Common myeloid progenitor, CD34-positive (primary cell): ENCODE results near the gene MREG.
A peak's percentile ranks its signal among the peaks of the same experiment; 100 is the strongest.
"Not testable (repeated sequence)": the region's sequence is repeated elsewhere in the genome, so short reads cannot be mapped to it uniquely, and the experiment has no call there.

ENCODE experiments used
- CTCF ChIA-PET: fragments of 350-600 bp; sonication (Branson Sonifier 250); formaldehyde crosslinking; loops from one replicate; lab custom pipeline; 2021; ENCODE audit warnings: antibody characterized with exemption; lab: Charles Lee
- POLR2A ChIA-PET: fragments of 350-600 bp; sonication (Branson Sonifier 250); formaldehyde crosslinking; loops from one replicate; lab custom pipeline; 2021; ENCODE audit warnings: antibody characterized with exemption; lab: Charles Lee
- DNase-seq, 3 donors: peaks; one replicate each; pipeline versions ENCODE4 v3.0.0 to v3.0.0-alpha.2; 2013
- H3K27ac ChIP-seq, 2 experiments: 1 replicate in 1 of 2; 2 replicates in 1 of 2; pipeline ENCODE4 v1.7.0; 2013; ENCODE audit warnings: inconsistent platforms in 2 of 2, low read length in 2 of 2, mild to moderate bottlenecking in 2 of 2, low read depth in 1 of 2, moderate library complexity in 1 of 2; ENCODE audit not compliant: severe bottlenecking in 2 of 2, insufficient read depth in 1 of 2, poor library complexity in 1 of 2
- H3K27me3 ChIP-seq, 5 experiments: replicated peaks in 2 of 5; 1 replicate in 3 of 5; 2 replicates in 2 of 5; pipeline versions ENCODE4 v1.6.1 to v1.7.0; 2013; ENCODE audit warnings: low read length in 4 of 5, mild to moderate bottlenecking in 2 of 5, moderate library complexity in 2 of 5, inconsistent platforms in 1 of 5; ENCODE audit not compliant: insufficient read depth in 5 of 5, control insufficient read depth in 4 of 5
- H3K36me3 ChIP-seq, 4 experiments: 1 replicate in 2 of 4; 2 replicates in 2 of 4; pipeline versions ENCODE4 v1.6.1 to v1.7.0; 2013; ENCODE audit warnings: low read length in 3 of 4, control low read depth in 1 of 4, mild to moderate bottlenecking in 1 of 4; ENCODE audit not compliant: control insufficient read depth in 4 of 4, insufficient read depth in 4 of 4
- H3K4me1 ChIP-seq, 4 experiments: 1 replicate in 3 of 4; 2 replicates in 1 of 4; pipeline versions ENCODE4 v1.6.1 to v1.7.1; 2013; ENCODE audit warnings: low read length in 3 of 4, mild to moderate bottlenecking in 3 of 4, control low read depth in 1 of 4, inconsistent platforms in 1 of 4, moderate library complexity in 1 of 4; ENCODE audit not compliant: control insufficient read depth in 4 of 4, insufficient read depth in 4 of 4; ENCODE audit errors: control extremely low read depth in 1 of 4
- H3K4me3 ChIP-seq, 7 experiments: 1 replicate in 4 of 7; 2 replicates in 3 of 7; pipeline versions ENCODE4 v1.5.1 to v1.7.0; 2013; ENCODE audit warnings: mild to moderate bottlenecking in 7 of 7, low read length in 6 of 7, moderate library complexity in 6 of 7, inconsistent platforms in 2 of 7, low read depth in 2 of 7, control low read depth in 1 of 7; ENCODE audit not compliant: insufficient read depth in 4 of 7, control insufficient read depth in 1 of 7; ENCODE audit errors: extremely low read depth in 1 of 7
- H3K9me3 ChIP-seq, 5 experiments: 1 replicate in 4 of 5; 2 replicates in 1 of 5; pipeline versions ENCODE4 v1.6.1 to v1.7.1; 2013; ENCODE audit warnings: low read length in 4 of 5, mild to moderate bottlenecking in 2 of 5, inconsistent platforms in 1 of 5, low read depth in 1 of 5, moderate library complexity in 1 of 5; ENCODE audit not compliant: control insufficient read depth in 4 of 5, insufficient read depth in 2 of 5; ENCODE audit errors: control extremely low read depth in 1 of 5
- WGBS: methylation state at CpG from one replicate; pipeline ENCODE4 v1.1.5; 2013; ENCODE audit not compliant: insufficient coverage; 5-methylcytosine and 5-hydroxymethylcytosine counted together

MREG gene

GRCh38 chr2:216001216-216002100 lies 11.9 kb downstream of the MREG start:
- Histone ChIP-seq H3K4me1 (peaks cover 26 to 80% (median 72%) of the 10 kb centered on the region in 4 experiments), H3K27ac (peak overlapping the region; percentile 10 to 54), H3K9me3 (no peaks in the 10 kb centered on the region), H3K4me3 (peak overlapping the region in 4 of 7 experiments; percentile 11 to 54 (median 36)), H3K36me3 (peaks cover 0 to 15% (median 0%) of the 10 kb centered on the region in 4 experiments), H3K27me3 (no peaks in the 10 kb centered on the region)
- peak in 2 of 3 donors; percentile 72 to 74 for DNase-seq
- ChIA-PET CTCF (interaction anchor here (0.5 to 1.9 kb wide), 8 partner anchors 9 to 51 kb away, joined by 3 to 7 read pairs (median 3); no protein-coding TSS in a partner anchor), POLR2A (interaction anchor here (0.6 to 0.7 kb wide), 2 partner anchors 19 to 116 kb away, joined by 3 read pairs; no protein-coding TSS in a partner anchor)
- WGBS, result 29% methylated on average over 4 of the region's 9 CpGs

- ChIA-PET CTCF (interaction anchor here (0.7 to 1.0 kb wide), 2 partner anchors 8 to 359 kb away, joined by 3 read pairs; no protein-coding TSS in a partner anchor), POLR2A (interaction anchor here (0.6 kb wide), 1 partner anchor 1162 kb away, joined by 4 read pairs; no protein-coding TSS in a partner anchor)
- H3K36me3 ChIP-seq, result peaks cover 2 to 34% (median 5%) of the 10 kb centered on the region in 4 experiments
- no peaks in the 10 kb centered on the region for H3K27me3 ChIP-seq
- no peak overlapping the region for H3K27ac ChIP-seq
- no peaks in the 10 kb centered on the region for H3K9me3 ChIP-seq
- H3K4me3 ChIP-seq, result no peak overlapping the region
- peaks cover 14 to 56% (median 44%) of the 10 kb centered on the region in 4 experiments for H3K4me1 ChIP-seq
- DNase-seq, result no peak
- 11% methylated on average over 1 of the region's 2 CpGs for WGBS
Observed at GRCh38 chr2:215998636-215999035, 14.7 kb downstream of the MREG start.

- ChIA-PET POLR2A (no interaction called here), CTCF (interaction anchor here (0.8 to 1.8 kb wide), 5 partner anchors 9 to 27 kb away, joined by 3 to 6 read pairs (median 4); no protein-coding TSS in a partner anchor)
- H3K27ac ChIP-seq, result no peak overlapping the region
- WGBS, result no CpG with 5 or more reads among the region's 1 CpG
- H3K9me3 ChIP-seq, result peaks cover 0 to under 1% (median 0%) of the 10 kb centered on the region in 5 experiments
- H3K4me1 ChIP-seq, result peaks cover 13 to 41% (median 31%) of the 10 kb centered on the region in 4 experiments
- H3K36me3 ChIP-seq, result peaks cover 2 to 34% (median 5%) of the 10 kb centered on the region in 4 experiments
- H3K4me3 ChIP-seq, result no peak overlapping the region
- H3K27me3 ChIP-seq, result no peaks in the 10 kb centered on the region
- no peak for DNase-seq
Observed at GRCh38 chr2:215997219-215997618, 16.1 kb downstream of the MREG start.

- Histone ChIP-seq H3K4me1 (peaks cover 7 to 18% (median 12%) of the 10 kb centered on the region in 4 experiments), H3K27ac (no peak overlapping the region), H3K27me3 (no peaks in the 10 kb centered on the region), H3K9me3 (peaks cover 0 to 10% (median 1%) of the 10 kb centered on the region in 5 experiments), H3K4me3 (no peak overlapping the region), H3K36me3 (peaks cover 2 to 28% (median 5%) of the 10 kb centered on the region in 4 experiments)
- ChIA-PET CTCF (interaction anchor here (0.9 to 1.0 kb wide), 2 partner anchors 26 to 43 kb away, joined by 3 read pairs; no protein-coding TSS in a partner anchor), POLR2A (no interaction called here)
- 91% methylated on average over 4 of the region's 4 CpGs for WGBS
- no peak for DNase-seq
Observed at GRCh38 chr2:215994911-215995310, 18.4 kb downstream of the MREG start.

GRCh38 chr2:215988556-215989207 lies 24.7 kb downstream of the MREG start:
- DNase-seq, H3K4me3 ChIP-seq, H3K4me1 ChIP-seq, H3K27ac ChIP-seq, POLR2A ChIA-PET, H3K27me3 ChIP-seq: not testable (repeated sequence)
- 100% methylated on average over 3 of the region's 5 CpGs for WGBS
- Histone ChIP-seq H3K36me3 (peaks cover 9 to 29% (median 18%) of the 10 kb centered on the region in 4 experiments), H3K9me3 (peaks cover 3 to 31% (median 17%) of the 10 kb centered on the region in 5 experiments)
- CTCF ChIA-PET, result interaction anchor here (1.0 to 1.7 kb wide), 2 partner anchors 27 to 41 kb away, joined by 3 read pairs; no protein-coding TSS in a partner anchor

GRCh38 chr2:215985257-215985656 lies 28.1 kb downstream of the MREG start:
- H3K27ac ChIP-seq, result no peak overlapping the region
- H3K4me1 ChIP-seq, result peaks cover 0 to 22% (median 2%) of the 10 kb centered on the region in 4 experiments
- CTCF ChIA-PET, result interaction anchor here (1.0 to 2.0 kb wide), 8 partner anchors 12 to 38 kb away, joined by 3 to 7 read pairs (median 4); partner anchors contain the start of gene MREG
- no peaks in the 10 kb centered on the region for H3K27me3 ChIP-seq
- DNase-seq, result no peak
- H3K9me3 ChIP-seq, result peaks cover 2 to 22% (median 16%) of the 10 kb centered on the region in 5 experiments
- no CpG with 5 or more reads among the region's 1 CpG for WGBS
- no peak overlapping the region for H3K4me3 ChIP-seq
- peaks cover 11 to 31% (median 18%) of the 10 kb centered on the region in 4 experiments for H3K36me3 ChIP-seq
- POLR2A ChIA-PET, result no interaction called here
